GM18520 (cell line): ENCODE measurements around the gene SNX19.
A peak's percentile ranks its signal among the peaks of the same experiment; 100 is the strongest.
"Not testable (repeated sequence)": the region's sequence is repeated elsewhere in the genome, so short reads cannot be mapped to it uniquely, and the experiment has no call there.

Source experiments
- ATAC-seq: cut with Tn5 transposase; IDR thresholded peaks from one replicate; pipeline ENCODE4 v1.9.1; 2021; ENCODE audit not compliant: unreplicated experiment

The SNX19 gene

DNA sequence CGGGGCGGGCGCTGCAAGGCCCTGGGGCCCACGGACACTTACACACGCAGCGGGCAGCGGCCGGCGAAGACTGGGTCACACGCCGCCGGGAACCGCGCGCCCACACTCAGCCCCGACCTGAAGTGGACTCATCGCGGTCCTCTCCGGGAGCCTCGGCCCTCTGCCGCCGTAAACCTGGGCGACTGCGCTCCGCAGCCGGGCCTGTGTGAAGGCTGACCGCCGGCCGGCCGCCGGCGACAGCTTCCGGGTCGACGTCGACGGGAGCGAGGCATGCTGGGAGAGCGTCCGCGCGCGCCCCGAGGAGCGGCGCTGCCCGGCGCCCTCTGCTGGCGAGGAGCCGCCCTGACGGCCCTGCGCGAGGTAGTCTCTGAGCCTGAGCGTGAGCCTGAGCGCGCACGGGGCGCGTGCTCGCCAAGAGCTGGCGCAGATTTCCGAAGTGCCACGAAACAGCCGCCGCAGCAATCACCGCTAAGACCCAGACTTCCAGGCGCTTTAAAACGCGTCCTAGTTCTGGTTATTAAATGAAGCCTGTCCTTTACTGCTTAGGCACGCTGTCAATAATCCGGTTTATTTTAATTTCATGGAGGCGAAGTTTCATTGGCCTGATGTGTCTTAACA, at the start of gene SNX19:
Gene SNX19, minus strand, starts transcription at position 242 of the 618 bp plus-strand sequence. CDS start 540 bp downstream, outside the sequence.
- peak; percentile 97 for ATAC-seq

DNA sequence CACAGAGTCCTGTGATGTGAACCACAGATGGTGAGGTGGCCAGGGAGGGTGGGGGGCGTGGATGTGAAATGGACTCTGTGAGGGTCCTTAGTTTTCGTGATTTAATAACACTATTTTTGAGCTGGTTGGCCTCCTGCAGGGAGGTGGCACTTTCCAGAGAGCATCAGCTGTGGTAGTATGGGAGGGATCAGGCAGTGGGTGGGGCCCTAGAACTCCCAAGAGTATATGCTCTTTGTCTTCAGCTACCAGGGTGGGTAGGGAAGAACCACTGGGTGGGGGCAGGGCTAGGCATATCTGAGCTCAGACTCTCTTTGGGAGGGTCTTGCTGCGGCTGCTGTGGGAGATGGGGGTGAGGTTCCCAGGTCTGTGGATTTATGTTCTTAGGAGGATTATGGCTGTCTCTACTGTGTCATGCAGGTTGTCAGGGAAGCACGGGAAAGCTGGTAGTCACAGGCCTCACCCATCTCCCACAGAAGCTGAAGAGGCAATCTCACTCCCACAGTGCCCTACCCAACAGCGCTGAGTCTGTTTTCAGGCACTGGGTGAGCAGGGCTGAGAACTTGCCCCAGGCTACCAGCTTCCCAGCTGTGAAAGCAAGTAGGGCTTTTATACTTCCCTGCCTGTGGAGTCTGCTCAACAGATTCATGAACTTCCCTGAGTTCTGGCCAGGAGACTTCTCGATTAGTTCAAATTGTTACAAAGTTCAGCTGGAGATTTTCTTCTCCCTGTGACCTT, 47.9 kb upstream of the SNX19 start:
- no peak for ATAC-seq

DNA sequence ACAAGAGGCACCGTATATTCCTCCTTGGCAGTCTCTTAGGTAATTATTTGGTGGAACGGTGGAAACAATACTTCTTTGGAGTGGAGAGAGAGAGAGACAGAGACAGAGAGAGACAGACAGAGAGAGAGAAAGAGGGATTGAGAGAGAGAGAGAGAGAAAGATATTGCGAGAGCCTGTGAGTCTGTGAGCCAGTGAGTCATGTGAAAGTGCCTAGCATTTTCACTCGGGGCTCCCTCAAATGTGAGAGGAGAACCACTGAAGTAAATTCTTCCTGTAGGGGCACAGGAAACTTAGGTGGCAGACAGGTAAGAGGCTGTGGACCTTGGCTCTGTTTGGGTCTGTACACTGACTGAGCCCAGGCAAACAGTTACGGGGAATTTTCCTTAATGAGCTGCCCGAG, 31.6 kb upstream of the SNX19 start:
- ATAC-seq: no peak

DNA sequence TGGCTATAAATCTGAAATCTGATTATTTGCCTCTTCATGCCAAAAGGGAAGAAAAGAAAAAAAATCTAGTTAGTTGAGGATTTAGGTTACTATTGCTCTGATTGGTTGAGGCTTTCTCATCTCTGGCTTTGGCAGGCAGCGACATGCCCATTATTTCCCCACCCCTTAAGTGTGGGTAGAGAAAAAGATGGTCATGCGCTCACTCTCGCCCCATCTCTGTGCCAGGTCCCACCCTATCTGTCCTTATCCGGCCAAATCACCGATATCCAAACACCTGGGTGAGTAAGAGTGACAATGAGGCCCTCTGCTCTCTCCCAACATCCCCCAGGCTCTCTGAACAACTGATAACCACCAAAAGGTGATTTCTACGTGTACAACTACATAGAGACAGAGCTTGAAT, 31.2 kb upstream of the SNX19 start:
- ATAC-seq: no peak

- no peak for ATAC-seq
These were observed 30.8 kb upstream of the SNX19 start for GRCh38 chr11:130947058-130947457.

- no peak for ATAC-seq
These were observed 29.6 kb upstream of the SNX19 start for GRCh38 chr11:130945896-130946295.

DNA sequence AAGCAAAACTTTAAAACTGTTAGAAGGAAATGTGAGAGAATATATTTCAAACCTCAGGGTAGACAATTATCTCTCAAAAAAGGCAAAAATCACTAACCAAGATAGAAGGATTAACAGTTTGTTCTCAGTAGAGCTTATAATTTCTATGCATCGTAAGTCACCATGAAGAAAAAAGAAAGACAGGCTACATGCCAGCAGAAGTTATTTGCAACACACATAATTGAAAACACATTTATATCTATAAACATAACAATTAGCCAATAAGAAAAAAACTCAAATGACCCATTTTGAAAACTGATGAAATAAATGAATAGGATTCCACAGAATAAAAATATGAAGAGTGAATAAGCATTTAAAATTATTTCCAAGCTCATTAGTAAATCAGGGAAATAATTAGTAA, 24.4 kb upstream of the SNX19 start:
- ATAC-seq: no peak

DNA sequence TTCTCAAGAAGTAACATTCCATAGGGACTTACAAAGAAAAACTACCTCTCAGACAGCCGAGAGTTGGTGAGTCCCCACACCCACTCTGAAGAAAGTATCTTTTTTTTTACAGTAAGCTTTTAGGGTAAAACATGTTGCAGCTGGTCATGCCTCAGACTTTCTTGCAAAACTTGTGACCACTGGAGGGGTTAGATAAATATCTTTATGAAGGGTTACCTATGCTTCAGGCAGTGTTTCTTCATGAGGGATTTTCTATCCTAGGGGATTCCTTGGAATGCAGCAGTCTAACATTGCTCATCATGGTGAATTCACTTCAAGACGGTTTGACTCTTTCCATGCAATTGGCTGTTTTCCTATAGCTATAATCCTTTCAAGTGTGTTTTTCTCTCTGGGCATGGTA, 20.8 kb upstream of the SNX19 start:
- no peak for ATAC-seq

GRCh38 chr11:130932086-130932712, 15.9 kb upstream of the SNX19 start:
- ATAC-seq: no peak

GRCh38 chr11:130924750-130925149, 8.5 kb upstream of the SNX19 start:
- ATAC-seq: no peak

GRCh38 chr11:130920612-130921011, 4.3 kb upstream of the SNX19 start:
- ATAC-seq: not testable (repeated sequence)

DNA sequence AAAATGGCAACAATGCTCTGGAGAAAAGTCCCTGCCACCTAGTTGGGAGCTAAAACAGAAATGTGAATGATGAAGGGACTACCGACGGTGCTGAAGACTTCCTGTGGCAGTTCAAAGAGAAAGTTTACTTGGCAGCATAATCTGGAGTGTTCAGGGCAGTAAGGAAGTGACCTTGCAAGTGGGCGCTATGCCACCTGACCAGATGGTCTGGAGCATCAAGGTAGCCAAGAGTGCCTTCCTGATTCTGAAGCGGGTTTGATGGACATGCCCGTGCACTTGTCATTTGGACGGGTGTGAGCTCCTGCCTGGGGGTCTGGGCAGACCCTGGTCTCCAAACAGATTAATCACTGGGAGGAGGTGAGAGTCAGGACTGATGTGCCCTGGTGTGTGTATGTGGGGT, 1.8 kb upstream of the SNX19 start:
- no peak for ATAC-seq

DNA sequence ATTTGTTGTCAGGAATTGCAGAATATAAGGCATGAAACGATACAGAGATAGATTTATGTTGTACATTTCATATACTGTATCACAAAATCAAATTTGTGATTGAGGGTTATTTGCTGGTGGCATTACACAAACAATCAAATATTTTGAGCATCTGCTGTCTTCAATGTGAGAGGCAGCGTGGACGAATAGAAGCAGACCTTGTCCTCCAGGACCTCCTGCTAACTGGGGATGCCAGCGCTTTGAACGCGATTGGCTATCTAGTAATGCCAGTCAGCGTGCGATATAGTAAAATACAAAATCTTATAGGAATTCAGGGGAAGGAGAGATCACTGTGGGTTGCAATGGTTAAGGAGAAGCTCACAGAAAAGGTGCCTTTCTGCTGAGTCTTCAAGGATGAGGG, 631 bp upstream of the SNX19 start:
- ATAC-seq: no peak

DNA sequence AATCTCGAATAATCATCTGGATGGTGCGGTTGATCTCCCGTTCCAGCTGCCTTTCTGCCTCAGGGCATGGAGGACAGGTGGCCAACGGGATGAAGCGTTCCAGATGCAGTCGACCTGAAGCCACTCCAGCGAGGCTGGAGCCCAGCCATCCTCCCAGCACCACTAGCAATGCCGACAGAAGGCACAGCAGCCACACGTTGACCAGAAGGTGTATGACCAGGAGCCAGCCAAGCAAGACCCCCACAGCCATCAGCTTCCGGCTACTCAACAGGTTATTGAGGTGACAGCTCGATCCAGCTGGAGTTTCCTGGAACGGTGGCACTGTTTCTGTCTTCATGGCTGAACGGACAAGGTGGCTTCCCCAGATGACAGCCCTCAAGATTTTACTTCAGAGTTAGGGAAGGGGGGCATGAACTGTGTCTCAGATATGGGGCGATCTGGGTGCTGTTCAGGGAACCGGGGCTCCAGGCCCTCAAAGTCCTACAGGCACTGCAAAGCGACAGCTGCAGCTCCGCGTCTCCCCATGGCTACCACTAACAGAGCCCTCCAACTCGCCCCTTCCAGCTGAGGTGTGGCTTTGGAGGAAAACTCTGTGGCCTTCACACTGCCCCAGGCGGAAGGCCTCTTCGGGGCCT, 559 bp downstream of the SNX19 start:
- ATAC-seq: peak; percentile 21

GRCh38 chr11:130913268-130913667, 3.0 kb downstream of the SNX19 start:
- no peak for ATAC-seq

DNA sequence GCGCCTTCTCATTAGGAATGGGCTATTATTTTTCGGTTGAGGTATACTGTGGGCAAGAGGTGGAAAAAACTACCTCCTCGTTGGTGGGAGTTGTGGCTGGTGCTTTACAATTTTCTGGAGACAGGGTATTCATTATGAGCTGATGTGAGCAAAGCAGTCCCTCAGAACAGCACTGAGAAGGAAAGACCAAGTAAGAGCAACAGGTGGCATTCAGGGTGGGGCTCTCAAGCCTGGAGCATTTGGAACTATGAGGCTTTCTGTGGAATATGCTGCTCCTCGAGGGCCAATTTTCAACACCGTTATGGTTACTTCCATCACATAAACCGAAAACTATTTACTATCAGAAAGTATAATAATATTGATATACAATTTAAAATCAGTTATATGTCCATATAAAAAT, 3.7 kb downstream of the SNX19 start:
- no peak for ATAC-seq

DNA sequence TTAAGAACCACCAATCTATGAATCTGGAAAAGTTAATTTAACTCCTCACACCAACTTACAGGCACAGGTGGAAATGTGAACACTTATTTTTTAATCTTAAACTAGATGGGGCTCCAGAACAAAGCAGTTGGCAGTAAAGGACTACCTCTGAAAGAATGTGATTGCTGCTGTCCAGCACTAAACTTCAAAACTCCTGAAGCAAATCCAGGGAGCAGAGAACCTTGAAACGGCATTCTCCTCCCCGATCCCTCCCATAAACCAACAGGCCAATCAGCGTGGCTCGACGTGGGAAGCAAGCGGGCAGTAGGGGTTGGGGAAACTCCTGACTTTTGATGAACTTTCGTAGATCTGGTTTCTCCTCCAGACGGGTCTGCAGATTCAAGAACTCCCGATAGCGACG, 5.0 kb downstream of the SNX19 start:
- ATAC-seq: no peak

- no peak for ATAC-seq
These were observed 6.6 kb downstream of the SNX19 start for GRCh38 chr11:130909650-130910049.

DNA sequence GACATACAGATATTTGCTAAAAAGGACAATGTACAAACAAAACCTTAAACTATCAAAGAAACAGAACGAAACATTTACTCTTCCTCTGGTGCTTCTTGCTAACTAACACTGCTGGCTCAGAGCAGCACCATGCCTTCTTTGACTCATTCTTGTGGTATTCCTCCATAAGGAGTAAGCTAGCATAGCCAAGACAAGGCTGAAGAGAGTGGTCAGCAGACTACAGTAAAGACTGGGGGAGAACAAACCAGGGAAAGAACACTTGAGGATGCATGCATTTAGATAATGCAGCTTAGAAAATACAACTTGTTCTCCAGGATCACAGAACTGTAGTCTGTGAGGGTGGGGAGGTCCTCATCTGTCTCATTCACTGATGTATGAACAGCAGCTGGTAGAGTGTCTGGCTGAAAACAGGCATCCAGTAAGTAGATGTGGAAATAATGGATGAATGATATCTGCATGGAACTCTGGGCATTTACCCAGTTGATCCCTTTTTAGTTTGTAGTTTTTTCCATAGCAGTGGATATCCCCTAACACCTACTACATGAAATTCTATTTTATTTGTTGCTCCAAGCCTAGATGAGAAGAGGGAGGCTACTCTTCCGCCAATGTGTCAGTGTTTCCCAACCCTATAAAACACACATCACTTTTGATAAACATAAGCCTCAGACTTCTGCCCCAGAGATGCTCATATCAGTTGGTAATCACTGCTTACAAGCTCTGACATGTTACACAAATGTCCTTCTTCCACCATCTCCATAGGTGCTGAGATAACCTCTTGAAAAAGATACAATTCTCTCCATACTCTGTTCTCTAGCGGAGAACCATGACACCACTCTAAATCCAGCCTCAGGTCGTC, 7.3 kb downstream of the SNX19 start:
- no peak for ATAC-seq

DNA sequence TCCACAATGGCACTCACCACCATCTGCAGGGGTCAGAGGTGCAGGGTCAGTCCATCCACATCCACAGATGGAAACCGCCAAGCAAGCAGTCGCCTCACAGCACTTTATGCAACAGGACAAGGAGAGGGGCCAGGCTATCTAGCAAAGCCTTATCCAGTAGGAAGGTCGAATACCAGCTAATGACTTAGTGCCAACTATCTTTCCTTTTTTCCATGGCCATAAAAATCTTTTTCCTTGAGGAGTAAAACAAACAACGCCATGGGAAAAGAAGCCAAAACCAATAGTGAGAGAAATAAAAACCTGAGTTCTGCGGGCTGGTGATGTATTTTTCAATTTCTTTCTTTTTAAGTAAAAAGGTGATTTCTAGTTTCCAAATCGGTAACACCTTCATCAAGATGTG, 8.2 kb downstream of the SNX19 start:
- no peak for ATAC-seq

DNA sequence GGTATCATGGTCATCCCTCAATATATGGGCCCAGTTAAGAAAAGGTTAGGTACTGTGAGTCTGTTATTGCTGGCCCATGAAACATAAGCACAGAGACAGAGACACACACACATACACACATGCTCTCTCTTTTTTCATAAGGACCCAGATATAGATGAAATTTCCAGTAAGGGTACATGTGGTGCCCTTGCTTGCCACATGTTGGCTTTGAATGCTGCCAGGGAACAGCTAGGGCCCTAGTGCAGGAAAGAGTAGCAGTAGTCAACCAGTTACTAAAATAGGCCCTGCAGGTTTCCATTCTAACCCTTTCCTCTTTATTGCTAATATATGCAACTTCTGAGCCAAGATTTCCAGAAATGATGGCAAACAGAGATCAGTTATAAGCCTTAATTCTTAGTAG, 9.1 kb downstream of the SNX19 start:
- no peak for ATAC-seq
